ENCODE data around the gene DDR2.
"Not testable (repeated sequence)": the region's sequence is repeated elsewhere in the genome, so short reads cannot be mapped to it uniquely, and the experiment has no call there.

The DDR2 gene

DNA sequence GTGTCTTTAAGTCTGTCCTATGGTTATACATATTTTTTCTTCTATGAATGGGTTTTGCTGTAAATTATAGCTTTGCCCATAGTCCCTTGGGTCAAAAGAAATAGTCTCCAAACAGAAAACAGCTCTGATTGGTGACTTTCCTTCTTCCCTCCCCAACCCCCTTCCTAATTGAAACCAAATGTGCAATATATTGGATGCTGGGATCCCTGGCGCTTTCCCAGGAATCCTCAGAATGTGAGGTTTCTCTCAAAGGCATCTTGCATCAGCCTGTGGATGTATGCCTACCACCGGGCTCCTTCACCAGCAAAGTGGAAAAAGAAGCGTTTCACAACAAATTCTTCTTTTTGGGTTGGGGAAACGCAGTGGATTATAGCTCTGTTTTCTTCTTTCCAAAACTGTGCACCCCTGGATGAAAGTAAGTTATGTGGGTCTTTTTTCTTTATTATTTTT lies at the start of gene DDR2:
TSS of gene DDR2 (plus strand) at position 248 of the 450 bp plus-strand sequence. CDS start 86,600 bp downstream, outside the sequence.
- FAIRE-seq = no peak
- DNase-seq (ENCODE audit: low spot score) = no peak

DNA sequence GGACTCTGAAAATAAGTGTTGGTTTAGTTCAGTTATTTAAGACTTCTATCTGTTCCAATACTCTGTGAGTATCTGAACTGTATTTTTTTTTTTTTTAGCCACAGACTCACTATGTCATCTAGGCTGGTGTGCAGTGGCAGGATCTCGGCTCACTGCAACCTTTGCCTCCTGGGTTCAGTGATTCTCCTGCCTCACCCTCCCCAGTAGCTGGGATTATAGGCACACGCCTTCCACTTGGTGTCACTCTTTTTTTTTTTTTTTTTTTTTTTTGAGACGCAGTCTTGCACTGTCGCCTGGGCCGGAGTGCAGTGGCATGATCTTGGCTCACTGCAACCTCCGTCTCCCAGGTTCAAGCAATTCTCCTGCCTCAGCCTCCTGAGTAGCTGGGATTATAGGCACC lies 49.4 kb upstream of the DDR2 start:
- DNase-seq (ENCODE audit: low spot score); FAIRE-seq: not testable (repeated sequence)

DNA sequence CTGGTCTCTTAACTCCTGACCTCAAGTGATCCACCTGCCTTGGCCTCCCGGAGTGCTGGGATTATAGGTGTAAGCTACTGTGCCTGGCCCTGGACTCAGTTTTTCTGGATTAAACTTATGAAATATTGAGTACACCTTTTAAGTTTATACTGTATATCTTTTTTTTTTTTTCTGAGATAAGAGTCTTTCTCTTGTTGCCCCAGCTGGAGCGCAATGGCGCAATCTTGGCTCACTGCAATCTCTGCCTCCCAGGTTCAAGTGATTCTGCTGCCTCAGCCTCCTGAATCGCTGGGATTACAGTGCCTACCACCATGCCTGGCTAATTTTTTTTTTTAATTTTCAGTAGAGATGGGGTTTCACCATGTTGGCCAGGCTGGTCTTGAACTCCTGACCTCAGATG lies 47.2 kb upstream of the DDR2 start:
- not testable (repeated sequence) for DNase-seq (ENCODE audit: low spot score); FAIRE-seq

DNA sequence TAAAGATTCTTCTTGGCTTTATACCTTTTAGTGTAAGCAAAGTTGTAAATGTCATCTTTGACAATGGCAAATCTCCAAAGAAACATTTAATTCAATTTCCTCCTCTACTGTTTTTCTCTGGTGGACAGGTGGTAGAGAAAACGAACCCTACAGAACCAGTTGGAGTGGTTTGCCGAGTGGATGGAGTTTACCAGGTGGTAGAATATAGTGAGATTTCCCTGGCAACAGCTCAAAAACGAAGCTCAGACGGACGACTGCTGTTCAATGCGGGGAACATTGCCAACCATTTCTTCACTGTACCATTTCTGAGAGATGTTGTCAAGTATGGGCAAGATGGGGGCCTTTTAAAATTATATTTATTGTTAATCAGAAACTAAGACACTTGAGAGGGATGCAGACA lies 44.9 kb upstream of the DDR2 start:
- FAIRE-seq (no peak), DNase-seq (ENCODE audit: low spot score) (no peak)

DNA sequence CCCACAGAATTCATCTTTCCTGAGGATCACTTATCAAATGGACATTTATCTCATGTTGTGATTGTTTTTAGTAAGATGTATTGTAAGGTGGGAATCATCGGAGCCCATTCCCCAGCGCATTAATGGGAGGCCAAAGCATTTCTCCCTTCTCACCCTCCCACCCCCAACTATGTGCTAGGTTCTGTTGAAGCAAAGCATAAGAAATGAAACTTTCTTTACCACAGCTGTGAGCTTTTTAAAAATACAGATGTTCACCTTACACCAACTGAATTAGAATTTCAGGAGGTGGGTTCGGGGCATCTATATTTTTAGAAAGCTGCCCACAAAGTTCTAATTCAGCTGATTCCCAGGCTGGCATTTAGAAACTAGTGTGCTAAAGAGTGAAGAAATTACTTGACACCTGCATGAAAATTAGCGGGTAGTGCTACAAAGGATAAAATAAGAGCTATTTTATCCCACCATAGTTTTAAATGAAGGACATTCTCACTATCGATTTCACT lies 44.5 kb upstream of the DDR2 start:
- DNase-seq (ENCODE audit: low spot score) (no peak), FAIRE-seq (no peak)

DNA sequence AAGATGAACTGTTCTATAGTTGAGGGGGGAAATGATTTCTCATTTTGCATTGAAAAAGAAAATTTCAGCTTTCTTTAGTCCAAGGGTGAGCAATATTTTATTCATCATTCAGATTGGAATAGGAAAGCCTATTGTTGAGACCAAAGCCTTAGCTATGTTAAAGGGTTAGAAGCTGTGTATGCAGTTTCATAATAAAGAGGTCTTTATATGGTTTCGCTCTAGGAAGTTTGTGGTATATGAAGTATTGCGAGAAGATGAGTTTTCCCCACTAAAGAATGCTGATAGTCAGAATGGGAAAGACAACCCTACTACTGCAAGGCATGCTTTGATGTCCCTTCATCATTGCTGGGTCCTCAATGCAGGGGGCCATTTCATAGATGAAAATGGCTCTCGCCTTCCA lies 42.2 kb upstream of the DDR2 start:
- DNase-seq (ENCODE audit: low spot score) (no peak), FAIRE-seq (no peak)

DNA sequence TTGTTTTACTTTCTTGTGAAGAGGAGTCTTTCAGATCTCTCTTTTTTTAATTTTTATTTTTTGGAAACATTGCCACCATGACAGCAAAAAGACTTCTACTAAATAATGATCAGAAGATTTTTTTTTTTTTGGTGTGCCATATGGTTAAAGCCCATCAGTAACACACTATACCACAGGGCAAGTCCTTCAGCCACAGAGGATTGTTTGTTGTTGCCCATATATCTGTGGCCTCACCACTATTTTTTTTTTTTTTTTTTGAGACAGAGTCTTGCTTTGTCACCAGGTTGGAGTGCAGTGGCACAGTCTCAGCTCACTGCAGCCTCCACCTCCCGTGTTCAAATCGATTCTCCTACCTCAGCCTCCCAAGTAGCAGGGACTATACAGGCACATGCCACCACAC lies 41.6 kb upstream of the DDR2 start:
- FAIRE-seq = no peak
- DNase-seq (ENCODE audit: low spot score) = no peak

DNA sequence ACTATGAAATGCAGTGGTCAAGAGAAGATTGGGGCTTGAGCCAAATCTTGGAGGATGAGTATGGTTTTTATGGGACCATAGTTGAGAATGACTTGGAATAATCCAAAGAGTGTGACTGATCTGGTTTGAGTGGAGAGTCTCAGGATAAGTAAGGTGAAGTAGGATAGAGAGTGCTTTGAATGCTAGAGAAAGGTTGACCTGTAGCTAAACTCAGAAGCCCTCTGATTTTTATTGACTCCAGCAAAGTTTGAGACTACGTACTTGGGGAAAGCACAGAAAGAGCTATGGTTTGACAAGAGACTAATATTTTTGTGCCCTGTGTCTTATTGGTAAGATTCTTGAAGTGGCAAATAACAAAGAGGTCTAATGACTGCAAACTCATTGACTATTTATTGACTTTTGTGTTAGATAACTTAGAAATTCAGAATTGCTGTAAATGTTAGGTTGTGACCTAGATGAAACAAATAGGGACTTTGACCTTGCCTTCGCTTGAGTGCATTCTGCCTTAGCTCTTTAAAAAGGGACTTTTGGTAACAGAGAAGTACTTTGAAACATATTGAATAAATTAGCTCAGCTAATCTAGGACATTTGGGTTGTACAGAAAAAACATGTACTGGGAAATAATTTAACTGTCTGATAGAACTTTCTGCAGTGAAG lies 35.6 kb upstream of the DDR2 start:
- DNase-seq (ENCODE audit: low spot score) (no peak), FAIRE-seq (no peak)

DNA sequence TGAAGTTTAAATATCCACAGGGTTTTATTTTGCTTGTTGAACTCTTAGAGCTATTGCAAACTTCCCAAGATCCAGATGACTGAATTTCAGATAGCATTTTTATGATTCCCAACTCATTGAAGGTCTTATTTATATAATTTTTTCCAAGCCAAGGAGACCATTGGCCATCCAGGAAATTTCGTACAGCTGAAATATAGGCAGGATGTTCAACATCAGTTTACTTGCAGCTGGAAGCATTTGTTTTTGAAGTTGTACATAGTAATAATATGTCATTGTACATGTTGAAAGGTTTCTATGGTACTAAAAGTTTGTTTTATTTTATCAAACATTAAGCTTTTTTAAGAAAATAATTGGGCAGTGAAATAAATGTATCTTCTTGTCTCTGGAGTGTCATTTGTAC lies 32.8 kb upstream of the DDR2 start:
- FAIRE-seq (no peak), DNase-seq (ENCODE audit: low spot score) (no peak)

DNA sequence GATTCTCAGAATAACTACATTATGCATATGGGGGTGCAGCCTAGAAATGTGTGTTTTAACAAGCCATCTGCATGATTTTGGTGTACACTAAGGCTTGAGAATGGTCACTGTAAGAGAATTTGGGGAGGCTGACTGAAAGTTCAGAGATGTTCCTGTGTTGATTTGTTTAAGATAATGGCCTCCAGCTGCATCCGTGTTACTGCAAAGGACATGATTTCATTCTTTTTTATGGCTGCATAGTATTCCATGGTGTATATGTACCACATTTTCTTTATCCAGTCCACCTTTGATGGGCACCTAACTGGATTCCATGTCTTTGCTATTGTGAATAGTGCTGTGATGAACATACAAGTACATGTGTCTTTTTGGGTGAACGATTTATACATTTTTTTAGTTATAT lies 29.1 kb upstream of the DDR2 start:
- not testable (repeated sequence) for FAIRE-seq; DNase-seq (ENCODE audit: low spot score)

DNA sequence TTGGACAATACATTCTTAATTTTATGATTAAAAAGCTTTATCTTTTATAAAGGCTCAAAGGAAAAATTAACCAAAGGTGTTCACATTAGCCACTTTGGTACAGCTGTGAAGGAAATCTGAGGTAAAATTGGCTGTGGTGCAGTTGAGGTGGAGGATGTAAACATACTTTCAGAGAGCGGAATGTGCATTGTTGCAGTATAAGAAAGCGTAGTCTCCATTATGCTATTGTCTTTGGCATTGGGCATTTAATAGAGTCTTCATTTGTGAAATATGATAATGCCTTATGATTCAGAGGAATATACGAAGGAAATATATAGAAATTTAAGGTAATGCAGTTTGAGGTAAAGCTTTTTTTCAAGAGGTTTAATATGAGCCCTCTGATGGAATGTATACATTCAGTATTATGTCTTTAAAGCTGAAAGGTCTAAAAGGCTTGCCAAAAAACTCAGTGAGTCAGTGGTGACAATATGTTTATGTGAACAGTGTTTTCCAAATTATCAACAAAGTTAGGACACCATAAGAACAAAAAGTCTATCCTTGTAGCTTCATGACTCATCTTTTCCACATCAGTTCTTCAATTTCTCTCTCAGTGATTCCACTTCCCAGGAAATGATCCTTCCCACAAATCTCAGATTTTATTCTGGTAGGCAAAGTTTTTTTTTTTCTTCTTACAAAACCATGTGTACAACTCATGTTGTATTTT lies 26.9 kb upstream of the DDR2 start:
- FAIRE-seq (peak; percentile 88), DNase-seq (ENCODE audit: low spot score) (peak; percentile 75)

DNA sequence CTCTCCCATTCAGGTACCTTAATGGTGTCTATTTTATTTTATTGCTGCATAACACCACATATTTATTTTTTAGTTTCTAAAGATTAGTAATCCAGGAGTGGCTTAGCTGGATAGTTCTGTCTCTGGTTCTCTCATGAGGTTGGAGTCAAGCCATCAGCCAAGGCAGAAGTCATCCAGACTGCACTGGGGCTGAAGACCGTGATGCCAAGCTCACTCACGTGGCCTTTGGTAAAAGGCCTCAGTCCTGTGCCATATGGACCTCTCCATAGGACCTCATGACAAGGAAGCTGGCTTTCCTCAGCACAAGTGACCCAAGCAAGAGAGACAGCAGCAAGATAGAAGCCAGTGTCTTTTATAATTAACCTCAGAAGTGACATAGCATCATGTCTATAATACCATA lies 23.0 kb upstream of the DDR2 start:
- DNase-seq (ENCODE audit: low spot score) (no peak), FAIRE-seq (no peak)

DNA sequence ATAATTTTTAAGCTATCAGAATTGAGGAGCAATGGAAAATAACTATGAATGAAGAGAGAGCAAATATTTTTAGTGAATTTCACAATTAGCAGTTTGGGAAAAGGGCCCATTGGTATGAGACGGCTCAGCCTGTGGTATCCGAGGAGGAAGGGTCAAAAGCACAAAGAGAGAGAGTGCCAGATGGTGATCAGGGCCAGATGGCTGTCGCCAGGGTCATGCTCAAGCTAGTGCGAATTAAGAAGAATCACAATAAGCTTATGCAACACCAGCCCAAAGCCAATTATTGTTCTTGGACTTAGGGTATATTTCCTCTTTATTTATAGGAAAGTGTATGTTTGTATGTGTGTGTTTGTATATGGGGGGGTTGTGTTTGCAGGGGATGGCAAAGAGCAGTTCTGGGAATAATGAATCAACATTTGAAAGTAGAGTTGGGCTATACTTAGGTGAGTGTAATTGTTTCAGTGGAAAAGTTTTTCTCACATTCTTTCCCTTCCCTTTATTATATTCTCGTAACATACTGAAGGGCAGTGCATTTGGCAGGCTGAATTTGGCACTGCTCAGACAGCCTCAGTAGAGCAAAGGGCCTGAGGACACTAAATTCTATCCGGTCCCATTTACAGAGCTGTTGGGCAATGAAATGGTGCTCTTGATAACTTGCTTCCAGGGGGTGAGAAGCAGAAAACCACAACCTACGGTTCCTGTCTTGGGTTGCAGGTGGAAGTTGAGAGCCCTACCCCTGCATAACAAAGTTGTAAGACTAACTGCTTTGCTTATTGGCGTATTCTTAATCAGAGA lies 19.5 kb upstream of the DDR2 start:
- DNase-seq (ENCODE audit: low spot score) = no peak
- FAIRE-seq = no peak

DNA sequence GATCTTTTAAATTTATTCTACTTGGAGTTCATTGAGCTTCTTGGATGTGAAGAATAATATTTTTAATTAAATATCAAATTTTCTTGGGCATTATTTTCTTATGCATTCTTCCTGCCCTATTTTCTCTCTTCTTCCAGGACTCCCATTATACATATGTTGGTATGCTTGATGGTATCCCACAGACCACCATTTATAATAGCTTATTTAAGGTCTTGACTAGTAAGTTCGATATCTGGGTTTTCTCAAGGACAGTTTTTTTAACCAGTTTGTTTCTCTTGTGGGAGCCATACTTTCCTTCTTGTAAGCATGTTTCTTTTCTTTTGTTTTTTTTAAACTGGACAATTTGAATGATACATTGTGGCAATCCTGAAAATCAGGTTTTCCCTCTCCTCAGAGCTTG lies 15.4 kb upstream of the DDR2 start:
- DNase-seq (ENCODE audit: low spot score) (no peak), FAIRE-seq (no peak)

DNA sequence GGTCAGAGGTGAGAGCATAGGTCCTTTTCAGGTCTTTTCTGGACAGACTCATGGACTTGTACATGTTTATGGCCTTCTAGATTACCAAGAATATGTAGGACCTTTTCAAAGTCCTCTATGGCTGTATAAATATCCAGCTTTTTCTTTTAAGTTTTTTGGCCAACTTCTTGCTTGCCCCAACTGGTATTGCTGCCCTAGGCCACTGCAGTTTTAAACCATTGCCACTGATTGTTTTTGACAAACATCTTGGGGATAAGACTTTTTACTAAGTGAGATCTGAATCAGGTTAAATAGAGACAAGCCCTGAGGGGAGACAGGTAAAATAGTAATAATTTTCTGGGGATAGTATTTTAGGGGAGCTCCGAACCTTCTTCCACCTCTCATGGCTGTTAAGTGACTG lies 14.8 kb upstream of the DDR2 start:
- DNase-seq (ENCODE audit: low spot score) = no peak
- FAIRE-seq = no peak

DNA sequence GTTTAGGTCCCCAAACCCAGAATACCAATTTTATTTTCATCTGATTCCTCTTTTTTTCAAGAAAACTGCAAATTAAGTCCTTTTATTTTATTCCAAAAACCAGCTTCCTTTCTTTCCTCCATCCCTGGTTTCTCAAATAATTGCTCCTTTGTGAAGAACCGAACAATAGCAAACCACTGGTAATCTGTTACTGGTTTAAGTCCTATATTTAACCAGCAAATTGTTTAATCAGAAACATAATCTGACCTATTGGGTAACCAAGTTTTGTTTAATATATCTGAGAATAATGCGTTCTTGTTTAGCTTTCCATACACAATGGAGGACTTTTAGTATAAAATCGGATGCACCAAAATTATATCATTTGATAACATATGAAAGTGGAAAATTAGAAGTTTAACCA lies 13.2 kb upstream of the DDR2 start:
- no peak for FAIRE-seq
- DNase-seq (ENCODE audit: low spot score) = no peak

DNA sequence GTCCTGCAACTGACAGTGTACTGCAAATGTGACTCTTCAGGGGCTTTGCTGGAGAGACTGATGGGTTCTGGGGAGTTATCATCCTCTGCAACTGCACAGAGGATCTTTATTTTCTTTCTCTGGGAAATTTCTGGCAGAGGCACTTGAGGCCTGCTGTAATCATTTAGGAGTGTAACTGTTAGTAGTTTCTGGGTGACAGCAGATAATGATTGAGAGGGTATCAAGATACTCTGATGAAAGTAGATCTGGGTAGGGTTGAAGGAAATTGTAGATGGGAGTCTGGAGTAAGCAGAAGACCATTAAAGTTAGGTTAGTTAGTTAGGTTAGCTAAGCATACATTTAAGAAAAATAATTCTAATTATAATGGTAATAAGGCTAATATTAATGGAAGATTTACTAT lies 11.0 kb upstream of the DDR2 start:
- DNase-seq (ENCODE audit: low spot score) (no peak), FAIRE-seq (no peak)

DNA sequence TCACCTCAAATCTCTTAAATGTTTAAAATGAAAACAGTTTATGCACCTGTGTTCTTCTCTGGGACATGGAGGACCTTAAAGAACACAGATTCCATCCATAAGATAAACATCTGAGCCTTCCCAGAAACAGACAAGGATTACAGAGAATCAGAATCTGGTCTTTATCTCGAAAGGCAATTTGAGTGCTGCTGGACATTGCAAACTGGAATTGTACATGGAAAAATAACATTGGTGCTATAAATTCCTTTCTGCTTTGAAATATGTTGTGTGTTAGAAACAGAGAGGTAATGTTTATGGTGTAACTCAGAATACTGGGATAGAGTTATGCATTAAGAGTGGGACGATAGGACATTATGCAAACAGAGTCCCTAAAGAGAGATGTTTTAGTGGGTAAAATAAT lies 6.6 kb upstream of the DDR2 start:
- FAIRE-seq (no peak), DNase-seq (ENCODE audit: low spot score) (no peak)

DNA sequence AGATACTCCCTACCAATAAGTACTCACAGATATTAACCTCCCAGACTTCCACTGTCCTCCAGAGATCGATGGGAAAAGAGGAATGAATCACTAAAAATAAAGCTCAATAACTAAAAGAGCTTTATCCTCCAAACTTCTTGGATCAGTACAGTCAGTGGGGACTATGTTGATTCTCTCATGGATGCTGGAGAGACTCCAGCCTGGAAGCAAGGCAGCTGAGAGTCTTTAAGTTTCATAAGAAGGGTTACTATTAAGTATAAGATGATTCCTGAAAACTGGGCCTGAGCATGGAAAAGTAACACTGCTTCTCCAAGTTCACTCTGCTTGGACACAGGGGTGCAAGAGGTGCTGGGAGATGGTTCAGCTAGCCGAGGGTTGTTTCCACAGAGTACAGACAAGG lies 6.2 kb upstream of the DDR2 start:
- DNase-seq (ENCODE audit: low spot score) (no peak), FAIRE-seq (no peak)

DNA sequence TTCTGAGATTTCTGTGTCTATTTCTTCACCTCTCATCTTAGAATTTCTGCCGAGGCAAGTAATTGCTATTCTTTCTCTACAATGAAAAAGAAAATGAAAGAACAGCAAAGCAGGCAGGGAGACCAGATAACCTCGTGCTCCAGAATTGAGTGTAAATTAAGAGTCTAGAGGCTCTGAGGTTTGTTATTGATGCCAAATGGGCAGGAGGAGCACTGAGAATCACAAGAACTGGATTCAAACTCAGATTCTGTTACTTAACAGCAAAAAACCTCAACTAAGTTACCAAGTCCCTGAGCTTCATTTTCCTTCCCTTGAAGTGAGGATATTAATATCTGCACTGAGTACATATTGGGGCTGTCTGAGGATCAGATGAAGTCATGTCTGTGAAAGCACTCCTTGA lies 5.5 kb upstream of the DDR2 start:
- FAIRE-seq = no peak
- no peak for DNase-seq (ENCODE audit: low spot score)

DNA sequence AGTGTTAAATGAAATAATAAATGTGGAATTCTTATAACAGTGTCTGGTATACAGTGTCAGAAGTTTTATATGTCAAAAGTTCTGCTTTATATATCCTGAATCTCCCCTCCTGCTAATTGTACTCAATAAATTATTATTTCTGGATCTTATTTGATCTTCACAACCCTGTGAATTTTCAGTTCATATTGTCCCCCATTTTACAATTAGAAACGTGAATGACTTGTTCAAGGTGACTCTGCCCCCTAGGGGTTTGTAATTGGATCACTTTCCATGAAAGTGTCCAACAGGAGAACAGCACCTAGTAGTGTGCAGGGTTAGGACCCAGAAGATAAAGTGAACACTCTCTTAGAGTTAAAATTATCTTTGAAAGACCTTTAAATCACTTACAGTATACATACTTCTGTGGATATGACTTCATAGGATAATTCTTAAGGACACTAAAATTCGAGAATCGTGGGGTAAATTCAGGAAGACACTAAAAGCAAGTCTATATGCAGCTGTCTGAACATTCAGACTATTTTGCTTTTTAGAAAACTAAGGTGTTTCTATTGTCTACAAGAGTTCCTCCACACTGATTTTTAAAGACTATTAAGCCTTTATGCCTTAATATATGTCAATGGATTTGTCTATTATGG lies 4.5 kb upstream of the DDR2 start:
- no peak for DNase-seq (ENCODE audit: low spot score)
- FAIRE-seq = peak; percentile 14
